DND-41 (cell line): ENCODE results near the gene SLC5A11.

Source experiments
- CTCF ChIP-seq: IDR thresholded peaks from 2 replicates; pipeline ENCODE4 v1.5.1; 2012; ENCODE audit warnings: borderline replicate concordance, low read length, moderate library complexity, mild to moderate bottlenecking; ENCODE audit not compliant: poor library complexity, severe bottlenecking; ENCODE audit errors: extremely low read depth
- EZH2 ChIP-seq: IDR thresholded peaks from 3 replicates; pipeline ENCODE4 v1.6.1; 2012; ENCODE audit warnings: borderline replicate concordance, low read depth, mild to moderate bottlenecking, moderate library complexity, low read length, inconsistent platforms; ENCODE audit not compliant: severe bottlenecking

GRCh38 chr16:24805484-24805883 is 40.3 kb upstream of the SLC5A11 start:
- TF ChIP-seq CTCF = no peak
- TF ChIP-seq EZH2 = no peak
